Retinal pigment epithelial cell (primary cell): ENCODE results near the gene ITGA7.
A peak's percentile ranks its signal among the peaks of the same experiment; 100 is the strongest.

Source experiments
- DNase-seq: peaks from one replicate; pipeline ENCODE4 v3.0.0-alpha.2; 2010; ENCODE audit warnings: low read depth
- H3K4me3 ChIP-seq: 2 replicates; pipeline ENCODE4 v1.5.1; 2011; ENCODE audit warnings: mild to moderate bottlenecking, low read length, control low read depth, moderate library complexity
- CTCF ChIP-seq: conservative IDR thresholded peaks from 2 replicates; pipeline ENCODE4 v1.5.1; 2011; ENCODE audit warnings: low read depth, low read length, control low read depth, inconsistent platforms

The ITGA7 gene

GRCh38 chr12:55659486-55660385, 48.0 kb downstream of the ITGA7 start:
- peak; percentile 71 for TF ChIP-seq CTCF
- H3K4me3 ChIP-seq: no peak overlapping the region
- DNase-seq: no peak

GRCh38 chr12:55658635-55659391, 48.9 kb downstream of the ITGA7 start:
- no peak for TF ChIP-seq CTCF
- no peak overlapping the region for H3K4me3 ChIP-seq
- DNase-seq: no peak

- H3K4me3 ChIP-seq: no peak overlapping the region
- no peak for TF ChIP-seq CTCF
- no peak for DNase-seq
Observed at GRCh38 chr12:55658212-55658611, 49.5 kb downstream of the ITGA7 start.

- H3K4me3 ChIP-seq: no peak overlapping the region
- TF ChIP-seq CTCF: no peak
- no peak for DNase-seq
Observed at GRCh38 chr12:55657212-55657611, 50.5 kb downstream of the ITGA7 start.

- DNase-seq: no peak
- H3K4me3 ChIP-seq: no peak overlapping the region
- TF ChIP-seq CTCF: no peak
Observed at GRCh38 chr12:55654511-55655214, 53.0 kb downstream of the ITGA7 start.

GRCh38 chr12:55653031-55653430, 54.7 kb downstream of the ITGA7 start:
- no peak for DNase-seq
- no peak for TF ChIP-seq CTCF
- H3K4me3 ChIP-seq: no peak overlapping the region
